Astrocyte (in vitro differentiated cells and primary cell): ENCODE results near the gene CLCN6.

Source experiments
- CTCF ChIP-seq: IDR thresholded peaks from 2 replicates; pipeline ENCODE4 v1.5.1; 2011; ENCODE audit warnings: low read depth, mild to moderate bottlenecking, inconsistent platforms, low read length, moderate library complexity; ENCODE audit not compliant: insufficient read depth
- EZH2 ChIP-seq: IDR thresholded peaks from 2 replicates; pipeline ENCODE4 v1.6.1; 2012; ENCODE audit warnings: mild to moderate bottlenecking, low read length, inconsistent platforms; ENCODE audit not compliant: insufficient read depth

- TF ChIP-seq CTCF, result no peak
- no peak for TF ChIP-seq EZH2
Measured at GRCh38 chr1:11835441-11836225, 29.6 kb downstream of the CLCN6 start.
